A172 (cell line): ENCODE measurements around the gene RBM18. TPM values are rescaled to one million over a fixed set of nuclear protein-coding genes. Genes with fewer than 3 reads are reported as not detected.

Experiments
- DNase-seq: peaks from one replicate; pipeline ENCODE4 v3.0.0-alpha.2; 2015; ENCODE audit warnings: low spot score
- total RNA-seq: library from RNA; depleted of rRNA; stranded (reverse); fragments of >200 nt; shearing (Covaris generic); gene quantifications from 2 replicates; pipeline ENCODE4 v1.2.3, GENCODE V29; 2014; rRNA removed

The RBM18 gene, protein sequence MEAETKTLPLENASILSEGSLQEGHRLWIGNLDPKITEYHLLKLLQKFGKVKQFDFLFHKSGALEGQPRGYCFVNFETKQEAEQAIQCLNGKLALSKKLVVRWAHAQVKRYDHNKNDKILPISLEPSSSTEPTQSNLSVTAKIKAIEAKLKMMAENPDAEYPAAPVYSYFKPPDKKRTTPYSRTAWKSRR
- 12.1 and 15.2 TPM in 2 replicates for total RNA-seq

DNA sequence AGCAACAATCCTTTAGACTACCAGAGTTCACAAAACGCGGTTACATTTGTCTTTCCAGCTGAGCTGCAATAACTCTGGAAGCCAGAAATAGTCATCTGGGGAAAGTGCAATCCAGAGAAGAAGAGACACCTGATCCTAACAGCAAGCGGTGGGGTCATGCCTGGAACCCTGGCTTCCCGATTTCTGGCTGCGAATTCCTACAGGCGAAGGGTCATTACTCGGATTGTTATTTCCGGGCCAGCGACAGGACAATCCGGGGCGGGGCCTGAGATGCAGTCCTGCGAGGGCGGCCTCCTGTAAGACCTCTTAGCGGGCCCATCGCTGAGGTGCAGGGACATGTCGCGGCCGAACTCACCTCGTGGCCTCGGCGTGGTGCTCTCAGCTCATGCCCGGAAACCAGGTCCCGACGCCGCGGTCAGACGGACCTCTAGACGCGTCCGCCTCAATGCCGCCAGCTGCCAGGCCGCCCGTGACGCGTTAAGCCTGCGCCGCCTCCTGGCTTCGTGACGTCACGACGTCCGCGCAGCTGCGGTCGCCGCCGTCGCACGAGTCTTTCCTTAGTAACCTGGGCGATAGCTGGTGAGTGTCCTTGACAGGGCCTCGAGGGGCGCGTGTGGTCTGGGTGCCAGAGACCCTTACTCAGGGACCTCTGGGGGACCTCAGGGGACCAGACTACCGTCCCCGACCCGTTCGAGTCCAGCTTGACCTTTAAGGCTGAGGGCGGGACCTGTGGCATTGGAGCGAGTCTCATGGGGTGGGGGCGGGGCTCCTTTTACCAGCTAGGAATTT is at the start of gene RBM18, which contains the start of gene MRRF:
RBM18 (minus strand) TSS at position 481 of the 789 bp plus-strand sequence. CDS start 3,348 bp downstream, outside the sequence.
MRRF (plus strand) TSS at position 523 of the 789 bp plus-strand sequence. CDS start 6,010 bp downstream, outside the sequence.
- peak; percentile 86 for DNase-seq

DNA sequence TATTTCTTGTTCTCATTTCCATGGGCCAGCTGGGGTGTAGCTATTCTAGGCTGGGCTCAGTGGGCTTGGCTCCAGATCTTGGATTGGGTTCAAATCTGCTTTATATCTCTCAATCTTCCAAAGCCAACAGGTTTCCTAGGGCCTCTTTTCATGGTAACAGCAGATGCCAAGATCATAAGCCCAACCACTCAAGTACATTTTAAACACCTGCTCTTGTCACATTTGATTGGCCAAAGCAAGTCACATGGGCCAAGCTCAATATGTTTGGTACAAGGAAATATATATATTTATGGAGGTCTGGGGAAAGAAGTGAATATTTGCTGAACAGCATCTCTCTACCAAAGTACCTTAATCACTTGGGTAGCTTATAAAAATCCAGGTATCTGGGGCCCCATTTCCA is 49.5 kb upstream of the RBM18 start:
- DNase-seq: no peak

DNA sequence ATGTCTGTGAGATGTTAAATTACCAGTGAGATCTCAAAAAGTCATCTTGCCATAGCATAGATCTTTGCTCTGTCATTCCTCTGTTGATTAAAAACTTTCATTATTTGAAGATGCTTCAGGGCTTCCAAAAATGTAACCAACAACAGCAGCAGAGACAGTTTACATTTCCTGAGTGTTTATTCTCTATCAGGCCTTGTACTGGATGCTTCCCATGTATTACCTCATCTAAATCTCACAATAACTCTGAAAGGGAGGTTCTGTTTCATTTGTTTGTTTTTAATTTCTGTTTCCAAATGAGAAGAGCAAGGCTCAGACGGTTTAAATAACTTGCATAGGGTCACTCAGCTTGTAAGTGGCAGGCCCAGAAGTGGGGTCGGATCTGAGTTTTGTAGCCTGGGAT is 45.2 kb upstream of the RBM18 start:
- no peak for DNase-seq

DNA sequence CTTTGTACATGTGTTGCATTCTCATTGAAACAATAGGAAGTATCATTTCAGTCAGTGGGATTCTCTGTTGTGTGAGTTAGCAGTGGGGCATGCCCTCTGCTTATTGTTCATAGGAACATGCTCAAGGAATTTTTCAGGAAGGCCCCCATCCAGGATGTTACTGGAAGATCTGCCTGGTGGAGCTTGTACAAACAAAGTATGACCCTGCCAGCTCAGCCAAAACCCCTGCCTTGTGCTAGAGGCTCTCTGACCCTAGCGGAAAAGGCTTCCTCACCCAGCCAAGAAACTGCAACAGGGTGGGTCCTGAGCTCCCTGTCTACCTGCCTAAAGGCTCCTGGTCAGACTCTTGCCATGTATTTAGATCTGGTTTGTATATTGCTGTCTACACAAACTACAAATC is 43.3 kb upstream of the RBM18 start:
- DNase-seq: no peak

DNA sequence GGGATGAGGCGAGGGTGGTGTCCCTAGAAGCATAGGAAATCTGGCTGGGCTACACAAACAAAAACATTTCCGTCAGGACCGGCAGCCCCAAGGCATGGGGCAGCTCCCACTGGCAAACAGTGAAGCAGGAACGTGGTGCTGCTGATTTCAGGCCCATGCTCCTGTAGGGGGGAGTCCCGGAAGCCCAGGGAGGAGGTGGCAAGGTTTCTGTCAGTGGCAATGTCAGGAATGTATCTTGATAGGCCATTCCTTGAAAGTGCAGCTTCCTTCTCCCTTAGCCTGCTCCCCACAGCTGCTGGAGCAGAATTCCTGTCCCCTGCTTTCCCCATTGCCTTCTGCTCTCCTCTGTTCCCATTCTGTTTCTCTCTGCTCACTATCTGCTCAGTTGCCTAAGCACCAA is 42.4 kb upstream of the RBM18 start:
- DNase-seq: no peak

DNA sequence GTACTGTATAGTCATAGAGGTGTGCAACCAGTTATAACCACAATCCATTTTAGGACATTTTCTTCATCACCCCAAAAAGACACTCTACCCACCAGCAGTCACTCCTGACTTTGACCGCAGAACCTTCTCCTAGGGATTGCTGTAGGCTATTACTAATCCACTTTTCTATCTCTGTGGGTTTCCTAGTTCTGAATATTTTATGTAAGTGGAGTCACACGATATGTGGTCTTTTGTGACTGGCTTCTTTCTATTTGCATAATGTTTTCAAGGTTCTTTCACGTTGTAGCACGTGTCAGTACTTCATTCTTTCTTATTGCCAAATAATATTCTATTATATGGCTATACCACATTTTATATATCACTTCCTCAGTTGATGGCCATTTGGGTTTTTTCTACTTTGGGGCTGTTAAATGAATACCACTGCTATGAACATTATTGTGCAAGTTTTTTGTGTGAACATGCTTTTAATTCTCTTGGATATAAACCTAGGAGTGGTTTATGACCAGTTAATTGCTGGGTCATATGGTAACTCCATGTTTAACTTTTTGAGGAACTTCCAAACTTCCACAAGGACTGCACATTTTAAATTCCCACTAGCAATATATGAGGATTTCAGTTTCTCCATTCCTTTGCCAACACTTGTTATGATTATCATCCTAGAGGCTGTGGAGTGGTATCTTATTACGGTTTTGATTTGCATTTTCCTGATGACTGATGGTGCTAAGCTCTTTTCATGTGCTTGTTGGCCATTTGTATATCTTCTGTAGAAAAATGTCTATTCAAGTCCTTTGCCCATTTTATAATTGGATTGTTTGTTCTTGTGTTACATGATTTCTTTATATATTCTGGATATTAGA is 37.8 kb upstream of the RBM18 start:
- no peak for DNase-seq

DNA sequence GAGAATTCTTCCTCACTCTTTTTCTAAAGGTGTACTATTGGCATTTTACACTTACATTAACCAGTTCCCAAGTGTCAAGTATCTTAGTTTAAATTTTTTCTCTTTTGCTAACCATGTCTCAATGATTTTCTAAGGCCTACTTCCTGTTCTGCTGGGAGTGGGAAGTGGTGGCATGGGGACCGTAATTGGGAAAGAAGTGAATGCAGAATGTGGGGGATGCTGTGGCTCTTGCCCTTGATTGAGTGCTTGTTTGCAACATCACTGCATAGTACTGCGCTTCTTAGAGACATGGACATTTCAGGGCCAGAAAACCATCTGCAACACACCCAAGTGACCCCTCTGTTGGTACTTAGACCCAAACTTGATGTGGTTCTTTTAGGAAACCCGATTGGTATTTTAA is 32.9 kb upstream of the RBM18 start:
- DNase-seq: no peak

DNA sequence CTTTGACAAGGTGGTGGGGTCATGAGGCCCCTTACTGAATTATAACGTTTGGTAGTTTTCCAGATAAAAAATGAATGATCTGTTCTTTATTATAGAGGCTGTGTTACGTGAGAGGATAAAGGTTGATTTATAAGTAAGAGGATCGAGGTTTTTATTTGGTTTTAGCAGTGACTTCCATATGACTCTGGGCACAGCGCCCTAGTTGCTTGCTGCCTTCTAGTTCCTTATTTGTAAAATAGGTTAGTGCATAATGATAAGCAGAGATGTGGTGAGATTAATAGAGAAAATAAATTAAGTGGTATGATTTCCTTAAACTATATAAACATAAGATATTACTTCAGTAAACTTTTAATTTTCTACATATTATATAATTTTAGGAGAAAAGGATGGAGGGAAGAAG is 29.9 kb upstream of the RBM18 start:
- no peak for DNase-seq

DNA sequence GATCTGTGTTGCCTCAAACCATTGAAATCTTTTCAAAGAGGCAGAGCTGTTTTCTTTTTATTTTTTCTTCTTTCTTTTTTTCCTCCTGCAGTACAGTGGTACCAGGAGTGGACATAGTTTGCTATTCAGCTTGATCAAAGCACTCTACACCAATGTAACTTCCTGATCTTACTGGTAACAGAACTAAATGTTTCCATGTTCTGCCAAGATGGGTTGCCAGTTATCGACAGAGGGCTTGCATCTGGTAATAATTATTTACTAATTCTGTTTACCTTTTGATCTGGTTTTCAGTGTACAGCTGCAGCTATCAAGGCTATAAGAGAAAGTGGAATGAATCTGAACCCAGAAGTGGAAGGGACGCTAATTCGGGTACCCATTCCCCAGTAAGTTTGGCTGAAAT is 26.8 kb upstream of the RBM18 start:
- DNase-seq: no peak

DNA sequence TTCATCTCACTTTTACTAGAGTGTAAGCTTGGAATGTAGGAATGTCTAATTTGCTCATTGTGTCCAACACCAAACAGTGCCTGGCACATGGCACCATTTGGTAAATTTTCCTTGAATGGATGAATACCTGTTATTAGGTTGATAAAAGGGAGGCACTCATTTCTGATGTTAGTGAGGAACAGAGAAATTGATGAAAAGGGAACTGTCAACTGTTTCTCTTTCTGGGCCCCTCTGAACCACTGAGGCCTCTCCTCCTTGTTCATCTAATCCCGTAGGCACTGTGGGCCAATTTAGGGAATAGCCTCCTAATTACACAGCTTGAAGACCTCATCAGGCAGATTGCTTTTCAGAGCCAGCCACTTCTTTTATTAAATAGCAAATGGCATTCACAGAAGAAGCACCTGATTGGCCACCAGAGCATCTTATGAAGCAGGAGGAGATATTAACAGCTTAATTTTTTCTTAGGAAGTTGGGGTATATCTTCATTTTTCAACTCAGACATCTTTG is 22.6 kb upstream of the RBM18 start:
- DNase-seq: no peak

DNA sequence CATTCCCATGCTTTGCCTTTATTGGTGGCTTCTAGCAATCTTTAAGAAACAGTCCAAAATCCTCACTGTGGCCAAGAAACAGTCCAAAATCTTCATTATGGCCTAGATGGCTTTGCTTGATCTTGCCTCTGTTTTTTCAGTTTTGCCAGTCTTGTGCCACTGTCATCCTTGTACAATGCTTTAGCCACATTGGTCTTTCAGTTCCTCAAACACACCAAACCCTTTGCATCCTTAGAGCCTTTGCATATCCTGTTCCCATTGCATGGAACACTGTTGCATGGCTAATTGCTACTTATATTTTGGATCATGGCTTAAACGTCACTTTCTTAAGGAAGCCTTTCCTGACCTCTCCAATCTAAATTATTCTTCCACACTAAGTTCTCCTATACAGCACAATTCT is 22.1 kb upstream of the RBM18 start:
- no peak for DNase-seq

DNA sequence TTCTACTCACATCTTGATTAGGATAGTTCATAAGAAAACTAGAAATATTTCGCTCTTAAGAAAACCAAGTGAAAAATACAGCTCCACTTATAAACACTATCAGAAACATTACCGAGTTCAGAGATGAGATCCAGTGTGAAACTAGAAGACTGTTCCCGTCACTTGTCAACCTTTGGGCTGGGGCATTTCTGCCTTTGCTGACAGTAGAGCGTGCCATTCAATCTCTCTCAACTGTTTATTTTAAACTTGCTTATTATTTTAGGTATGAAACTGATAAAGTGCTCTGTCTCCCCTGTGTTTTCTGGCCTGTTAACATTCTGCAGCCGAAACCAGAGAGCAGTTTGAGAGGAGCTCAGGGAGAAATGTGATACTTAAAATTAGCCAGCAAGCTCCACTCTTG is 16.7 kb upstream of the RBM18 start:
- DNase-seq: no peak

DNA sequence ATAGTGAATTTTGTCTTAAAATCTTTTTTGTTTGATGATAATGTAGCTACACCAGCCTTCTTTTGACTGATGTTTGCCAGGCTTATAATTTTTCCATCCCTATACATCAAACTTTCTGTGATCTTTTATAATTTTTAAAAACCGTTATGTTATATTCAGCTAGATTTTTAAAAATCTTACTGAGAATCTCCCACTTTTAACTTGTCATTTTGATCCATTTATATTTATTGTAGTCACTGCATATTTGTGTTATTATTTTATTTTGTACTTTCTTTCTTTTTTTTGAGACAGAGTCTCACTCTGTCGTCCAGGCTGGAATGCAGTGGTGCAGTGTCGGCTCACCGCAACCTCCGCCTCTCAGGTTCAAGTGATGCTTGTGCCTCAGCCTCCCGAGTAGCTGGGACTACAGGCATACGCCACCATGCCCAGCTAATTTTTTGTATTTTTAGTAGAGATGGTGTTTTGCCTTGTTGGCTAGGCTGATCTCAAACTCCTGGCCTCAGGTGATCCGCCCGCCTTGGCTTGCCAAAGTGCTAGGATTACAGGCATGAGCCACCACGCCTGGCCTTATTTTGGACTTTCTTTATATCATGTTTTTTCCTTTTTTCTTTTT is 12.8 kb upstream of the RBM18 start:
- DNase-seq: no peak

DNA sequence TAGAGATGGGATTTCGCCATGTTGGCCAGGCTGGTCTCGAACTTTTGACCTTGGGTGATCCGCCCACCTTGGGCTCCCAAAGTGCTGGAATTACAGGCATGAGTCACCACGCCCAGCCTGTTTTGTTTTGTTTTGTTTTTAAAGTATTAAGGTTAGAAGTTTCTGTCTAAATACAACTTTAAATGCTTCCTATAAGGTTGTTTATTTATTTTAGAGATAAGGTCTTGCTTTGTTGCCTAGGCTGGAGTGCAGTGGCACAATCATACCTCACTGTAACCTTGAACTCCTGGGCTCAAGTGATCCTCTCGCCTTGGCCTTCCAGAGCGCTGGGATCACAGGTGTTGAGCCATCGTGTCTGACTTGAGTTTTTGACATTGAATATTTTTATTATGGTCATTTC is 11.5 kb upstream of the RBM18 start:
- peak; percentile 26 for DNase-seq

DNA sequence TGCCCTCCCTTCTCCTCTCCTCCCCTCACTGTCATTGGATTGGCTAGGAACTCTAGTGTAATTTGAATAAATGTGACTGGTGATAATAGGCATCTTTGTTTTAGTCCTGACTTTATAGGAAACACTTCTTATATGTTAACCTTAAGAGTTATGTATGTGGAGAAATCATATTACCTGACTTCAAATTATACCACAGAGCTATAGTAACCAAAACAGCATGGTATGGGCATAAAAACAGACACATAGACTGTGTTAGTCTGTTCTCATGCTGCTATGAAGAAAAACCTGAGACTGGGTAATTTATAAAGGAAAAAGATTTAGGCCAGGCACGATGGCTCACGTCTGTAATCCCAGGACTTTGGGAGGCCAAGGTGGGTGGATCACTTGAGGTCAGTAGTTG is 9.4 kb upstream of the RBM18 start:
- no peak for DNase-seq

DNA sequence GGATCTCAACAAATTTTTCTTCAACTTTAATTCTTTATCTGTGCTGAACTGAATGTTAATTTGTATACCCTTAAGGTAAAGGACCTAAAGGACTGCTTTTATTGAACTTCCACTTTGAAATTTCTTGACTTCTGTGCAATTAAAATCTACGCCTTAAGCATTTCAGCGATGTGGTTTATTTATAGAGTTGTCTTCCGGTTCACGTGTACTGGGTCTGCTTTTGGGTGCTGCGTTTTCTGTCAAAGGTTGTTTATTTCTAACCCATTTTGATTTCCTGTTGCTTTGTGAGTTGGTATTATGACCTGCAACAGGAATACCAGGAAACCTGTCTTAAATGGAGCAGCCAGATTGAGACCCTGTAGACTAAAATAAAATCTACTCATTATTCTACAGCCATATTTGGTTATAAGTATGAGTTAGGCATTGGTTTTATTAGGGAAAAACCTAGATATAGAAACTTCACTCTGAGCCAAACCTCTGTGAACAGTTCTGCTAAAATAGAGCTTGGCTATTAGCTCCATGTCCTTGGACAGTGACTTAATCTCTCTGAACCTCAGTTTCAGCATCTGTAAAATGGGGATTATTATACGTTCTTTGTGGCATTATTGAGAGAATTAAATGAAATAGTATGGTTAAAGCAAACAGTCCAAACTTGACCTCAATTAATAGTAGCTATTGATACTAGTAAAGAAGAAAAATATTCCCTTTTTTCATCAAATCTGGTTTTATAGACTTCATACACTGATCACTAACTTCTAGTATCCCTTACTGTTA is 3.6 kb upstream of the RBM18 start:
- DNase-seq: no peak

DNA sequence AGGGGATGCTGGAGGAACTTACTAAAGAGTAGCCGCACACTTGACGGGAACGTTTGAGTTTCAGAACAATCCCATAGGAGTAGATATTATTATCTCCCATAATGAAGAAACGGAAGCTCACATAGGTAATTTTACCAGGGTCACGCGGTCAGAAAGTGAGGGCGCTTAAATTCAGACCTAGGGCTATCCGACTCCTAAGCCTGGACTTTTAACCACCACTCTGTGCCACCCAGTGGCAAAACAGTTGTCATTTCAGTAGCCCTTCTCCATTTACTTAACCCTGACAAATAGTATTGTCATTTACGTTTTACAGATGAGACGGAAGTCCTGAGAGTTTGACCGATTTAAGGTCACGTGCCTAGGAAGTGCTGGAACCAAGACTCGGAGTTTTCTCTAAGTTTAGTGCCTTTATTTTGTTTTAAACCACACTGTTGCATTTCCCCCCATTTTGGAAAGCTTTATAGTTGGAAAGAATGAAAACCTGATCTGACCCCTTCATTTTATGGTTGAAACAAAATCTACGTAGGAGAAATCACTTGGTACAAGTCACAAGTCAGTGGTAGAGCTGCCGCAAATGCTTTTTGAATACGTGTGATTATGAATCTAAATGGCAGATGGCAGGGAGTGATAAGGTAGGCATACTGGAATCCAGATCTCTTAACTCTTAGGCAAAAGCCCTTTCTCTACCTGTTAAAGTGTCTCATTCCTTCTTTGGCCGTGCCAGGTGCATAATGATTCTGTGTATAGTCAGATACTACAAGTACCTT is 692 bp upstream of the RBM18 start:
- DNase-seq: no peak

DNA sequence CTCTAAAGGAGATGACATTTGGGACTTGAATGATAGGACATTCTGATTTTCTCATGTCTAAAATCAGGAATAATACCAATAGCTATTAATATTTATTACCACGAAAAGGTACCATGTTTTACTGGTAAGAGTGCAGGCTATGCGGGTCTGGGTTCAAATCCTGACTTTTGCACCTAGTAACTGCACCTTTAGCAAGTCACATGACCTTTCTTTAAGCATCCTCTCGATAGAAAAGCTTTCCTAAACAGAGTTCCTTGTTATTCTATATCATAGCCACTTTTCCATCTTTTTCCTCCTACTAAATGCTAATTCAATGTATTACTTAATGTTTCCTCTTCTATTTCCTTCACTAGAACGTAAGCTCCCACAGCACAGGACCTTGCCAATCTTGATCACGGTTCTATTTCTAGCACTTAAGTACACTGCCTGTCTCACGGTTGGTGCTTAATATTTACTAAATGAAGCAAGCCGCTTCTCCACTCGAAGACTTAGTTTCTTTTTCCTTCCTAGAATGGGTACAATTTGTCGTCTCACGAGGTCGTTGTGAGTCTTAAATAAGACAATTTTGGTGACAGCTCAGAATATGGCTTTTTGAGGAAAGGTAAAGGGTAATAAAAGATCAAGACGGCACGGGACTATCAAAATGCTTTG is 816 bp downstream of the RBM18 start:
- peak; percentile 5 for DNase-seq

DNA sequence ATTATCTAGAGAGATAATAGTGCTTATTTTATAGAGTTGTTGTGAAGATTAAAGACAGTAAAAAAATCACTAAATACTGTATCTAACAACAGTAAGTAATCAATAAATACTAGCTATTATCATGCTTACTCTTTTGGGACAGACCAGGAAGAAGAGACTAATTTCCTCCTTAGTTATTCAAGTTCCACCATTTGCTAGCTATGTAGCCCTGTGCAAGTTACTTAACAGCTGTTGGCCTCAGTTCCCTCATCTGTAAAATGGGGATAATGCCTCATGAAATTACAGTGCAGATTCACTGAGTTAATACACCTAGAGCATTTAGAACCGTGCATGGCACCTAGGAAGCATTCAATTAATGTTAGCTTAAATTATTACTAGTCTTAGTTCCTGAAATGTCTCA is 2.6 kb downstream of the RBM18 start:
- DNase-seq: no peak

DNA sequence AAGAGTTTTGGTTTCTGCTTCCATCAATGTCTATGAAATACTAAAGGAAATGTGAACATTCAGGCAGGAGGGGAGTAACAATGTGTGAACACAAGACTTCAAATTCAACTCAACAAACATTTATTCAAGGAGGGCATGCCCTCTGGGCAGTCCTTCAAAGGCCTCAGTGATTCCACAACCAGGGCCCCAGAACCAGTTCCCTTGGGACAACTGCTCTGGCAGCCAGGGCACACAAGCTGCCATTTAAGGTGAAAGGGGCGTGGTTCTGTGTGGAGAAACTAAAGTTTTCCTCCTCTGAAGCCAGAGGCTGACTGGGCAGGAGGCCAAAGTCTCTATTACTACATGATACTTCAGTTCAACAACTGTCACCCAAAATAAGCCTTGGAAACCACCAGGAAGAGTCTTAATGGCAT is 3.2 kb downstream of the RBM18 start:
- DNase-seq: peak; percentile 23
